ENCODE data around the gene AIMP2. TPM values are rescaled to one million over a fixed set of nuclear protein-coding genes. Genes with fewer than 3 reads are reported as not detected.

Gene AIMP2
- total RNA-seq, 1 experiment from 2014 or later: 65.1 TPM

DNA sequence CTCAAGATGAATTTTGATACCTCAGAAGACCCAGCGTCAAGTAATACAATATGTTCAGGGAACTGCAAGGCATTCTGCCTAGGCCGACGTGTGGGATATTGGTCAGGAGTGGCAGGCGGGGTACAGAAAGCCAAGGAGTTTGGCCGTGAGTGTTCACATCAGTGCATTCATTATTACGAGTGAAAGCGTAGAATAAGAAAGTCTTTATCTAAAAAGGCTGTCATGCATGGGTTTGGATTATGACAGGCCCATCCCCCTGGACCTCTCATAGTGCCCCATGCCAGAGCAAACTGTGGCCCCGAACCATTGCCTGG lies 7.5 kb downstream of the AIMP2 start:
- intact Hi-C loops (cut with micrococcal nuclease; ENCODE audit: unreplicated experiment): no loop called here
- H3K9me3 ChIP-seq (ENCODE audit: insufficient read depth, low read depth): no peaks in the 10 kb centered on the region
- CTCF ChIA-PET: interaction anchor here (0.7 kb wide), 1 partner anchor 151 kb away, joined by 5 read pairs; no protein-coding TSS in a partner anchor
- POLR2A ChIA-PET (ENCODE audit: unreplicated experiment): no interaction called here
- H3K9me2 ChIP-seq (ENCODE audit: insufficient read depth): no peaks in the 10 kb centered on the region
- no peak overlapping the region for H2AFZ ChIP-seq
- H3K27me3 ChIP-seq (ENCODE audit: insufficient read depth, low read depth): no peaks in the 10 kb centered on the region
- peaks cover 58% of the 10 kb centered on the region for H3K79me2 ChIP-seq (ENCODE audit: low read depth)
- TF ChIP-seq EZH2 (IDR thresholded peaks at IDR 0.05; ENCODE audit: low read depth): no peak
- TF ChIP-seq, protein P1, sequence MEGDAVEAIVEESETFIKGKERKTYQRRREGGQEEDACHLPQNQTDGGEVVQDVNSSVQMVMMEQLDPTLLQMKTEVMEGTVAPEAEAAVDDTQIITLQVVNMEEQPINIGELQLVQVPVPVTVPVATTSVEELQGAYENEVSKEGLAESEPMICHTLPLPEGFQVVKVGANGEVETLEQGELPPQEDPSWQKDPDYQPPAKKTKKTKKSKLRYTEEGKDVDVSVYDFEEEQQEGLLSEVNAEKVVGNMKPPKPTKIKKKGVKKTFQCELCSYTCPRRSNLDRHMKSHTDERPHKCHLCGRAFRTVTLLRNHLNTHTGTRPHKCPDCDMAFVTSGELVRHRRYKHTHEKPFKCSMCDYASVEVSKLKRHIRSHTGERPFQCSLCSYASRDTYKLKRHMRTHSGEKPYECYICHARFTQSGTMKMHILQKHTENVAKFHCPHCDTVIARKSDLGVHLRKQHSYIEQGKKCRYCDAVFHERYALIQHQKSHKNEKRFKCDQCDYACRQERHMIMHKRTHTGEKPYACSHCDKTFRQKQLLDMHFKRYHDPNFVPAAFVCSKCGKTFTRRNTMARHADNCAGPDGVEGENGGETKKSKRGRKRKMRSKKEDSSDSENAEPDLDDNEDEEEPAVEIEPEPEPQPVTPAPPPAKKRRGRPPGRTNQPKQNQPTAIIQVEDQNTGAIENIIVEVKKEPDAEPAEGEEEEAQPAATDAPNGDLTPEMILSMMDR (conservative IDR thresholded peaks at IDR 0.05): no peak
- peaks cover 73% of the 10 kb centered on the region for H3K36me3 ChIP-seq (ENCODE audit: low read depth)
- peaks cover 56% of the 10 kb centered on the region for H3F3A ChIP-seq (ENCODE audit: insufficient read depth, low read depth)
- H3K4me2 ChIP-seq: 0 out of 2 replicates have a peak overlapping the region, but pooled peaks have one; percentile 32
- H3K4me1 ChIP-seq (replicated peaks; ENCODE audit: insufficient read depth): peaks cover 35% of the 10 kb centered on the region
- peak overlapping the region; percentile 90 for H3K27ac ChIP-seq
- DNase-seq: no peak
- H3K4me3 ChIP-seq: no peak overlapping the region
- peaks cover 5% of the 10 kb centered on the region; the same call in 1 of the 2 replicates for H4K20me1 ChIP-seq (ENCODE audit: insufficient read depth)
- no TSS peak for BruUV-seq (replicated peaks)

DNA sequence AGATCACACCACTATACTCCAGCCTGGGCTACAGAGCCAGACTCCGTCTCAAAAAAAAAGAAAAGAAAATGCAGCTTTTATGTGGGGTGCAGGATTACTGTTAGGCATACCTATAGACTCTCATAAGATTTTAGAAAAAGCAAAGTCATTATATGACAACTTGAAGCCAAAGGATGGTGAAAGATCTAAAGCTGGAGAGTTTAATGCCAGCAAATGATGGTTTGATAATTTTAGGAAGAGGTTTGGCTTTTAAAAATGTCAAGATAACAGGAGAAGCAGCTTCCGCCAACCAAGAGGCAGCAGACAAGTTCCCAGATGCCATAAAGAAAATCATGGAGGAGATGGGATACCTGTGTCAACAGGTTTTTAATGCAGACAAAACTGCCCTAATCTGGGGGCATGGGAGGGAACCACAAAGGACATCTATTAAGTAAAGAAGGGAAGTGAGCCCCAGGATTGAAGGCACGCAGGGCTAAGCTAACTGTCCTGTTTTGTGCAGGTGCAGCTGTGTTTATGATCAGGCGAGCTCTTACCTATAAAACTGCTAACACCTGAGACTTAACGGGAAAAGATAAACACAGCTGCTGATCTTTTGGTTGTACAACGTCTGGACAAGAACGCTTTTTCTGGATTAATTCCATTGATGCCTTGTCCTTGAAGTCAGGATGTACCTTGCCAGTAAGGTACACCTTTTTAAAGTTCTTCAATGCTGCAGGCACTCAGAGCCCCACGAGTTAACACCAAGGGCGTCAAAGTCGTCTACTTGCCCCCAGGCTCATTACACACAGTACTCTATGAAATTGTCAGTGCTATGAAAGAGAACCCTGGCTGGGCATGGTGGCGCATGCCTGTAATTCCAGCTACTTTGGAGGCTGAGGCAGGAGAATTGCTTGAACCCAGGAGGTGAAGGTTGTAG lies 11.6 kb downstream of the AIMP2 start:
- POLR2A ChIA-PET (ENCODE audit: unreplicated experiment): no interaction called here

DNA sequence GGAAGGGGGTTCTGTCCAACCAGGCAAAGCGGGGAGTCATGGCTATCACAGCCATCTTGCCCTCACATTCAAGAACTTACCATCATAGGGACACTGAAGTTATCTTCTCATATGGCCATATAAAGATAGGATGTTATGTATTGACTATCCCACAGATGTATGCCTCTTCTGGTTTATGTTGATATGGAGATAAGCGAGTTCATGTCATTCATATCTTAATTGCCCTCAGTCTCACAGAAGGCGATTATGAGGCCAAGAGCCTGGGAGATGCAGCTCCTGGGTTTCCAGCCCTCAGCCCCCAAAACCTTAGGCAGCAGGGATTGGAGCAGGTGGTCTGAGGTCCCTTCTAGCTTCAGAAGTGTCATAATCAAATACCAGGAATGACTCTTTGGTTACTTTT lies 13.6 kb downstream of the AIMP2 start:
- H3K4me3 ChIP-seq: no peak overlapping the region
- no peak overlapping the region for H2AFZ ChIP-seq
- no peak overlapping the region for H3K27ac ChIP-seq
- no peaks in the 10 kb centered on the region for H3K9me2 ChIP-seq (ENCODE audit: insufficient read depth)
- no peak for DNase-seq
- H3K4me2 ChIP-seq: no peak overlapping the region
- BruUV-seq (replicated peaks): no TSS peak
- H3K36me3 ChIP-seq (ENCODE audit: low read depth): peaks cover 85% of the 10 kb centered on the region
- H3K27me3 ChIP-seq (ENCODE audit: insufficient read depth, low read depth): no peaks in the 10 kb centered on the region
- ChIA-PET CTCF (interaction anchor here (1.1 kb wide), 1 partner anchor 25 kb away, joined by 3 read pairs; no protein-coding TSS in a partner anchor), POLR2A (ENCODE audit: unreplicated experiment) (interaction anchor here (0.6 kb wide), 1 partner anchor 15 kb away, joined by 4 read pairs; no protein-coding TSS in a partner anchor)
- H3K4me1 ChIP-seq (replicated peaks; ENCODE audit: insufficient read depth): peaks cover 22% of the 10 kb centered on the region
- peaks cover 21% of the 10 kb centered on the region for H3K79me2 ChIP-seq (ENCODE audit: low read depth)
- peaks cover 11% of the 10 kb centered on the region; the same call in 1 of the 2 replicates for H4K20me1 ChIP-seq (ENCODE audit: insufficient read depth)
- peaks cover 63% of the 10 kb centered on the region for H3F3A ChIP-seq (ENCODE audit: insufficient read depth, low read depth)
- H3K9me3 ChIP-seq (ENCODE audit: insufficient read depth, low read depth): no peaks in the 10 kb centered on the region
- intact Hi-C loops (cut with micrococcal nuclease; ENCODE audit: unreplicated experiment): no loop called here
- no peak for TF ChIP-seq EZH2 (IDR thresholded peaks at IDR 0.05; ENCODE audit: low read depth)
- TF ChIP-seq, protein P1 (conservative IDR thresholded peaks at IDR 0.05): no peak

More for the DNA sequence above, 11.6 kb downstream of the AIMP2 start:
- Histone ChIP-seq H2AFZ (no peak overlapping the region), H3K9me3 (ENCODE audit: insufficient read depth, low read depth) (no peaks in the 10 kb centered on the region), H3F3A (ENCODE audit: insufficient read depth, low read depth) (peaks cover 60% of the 10 kb centered on the region), H3K79me2 (ENCODE audit: low read depth) (peaks cover 33% of the 10 kb centered on the region), H3K9me2 (ENCODE audit: insufficient read depth) (no peaks in the 10 kb centered on the region), H3K4me2 (no peak overlapping the region), H3K4me1 (replicated peaks; ENCODE audit: insufficient read depth) (peaks cover 31% of the 10 kb centered on the region), H4K20me1 (ENCODE audit: insufficient read depth) (peaks cover 11% of the 10 kb centered on the region; the same call in 1 of the 2 replicates), H3K36me3 (ENCODE audit: low read depth) (peaks cover 79% of the 10 kb centered on the region), H3K4me3 (no peak overlapping the region), H3K27me3 (ENCODE audit: insufficient read depth, low read depth) (no peaks in the 10 kb centered on the region), H3K27ac (peak overlapping the region; percentile 16; the same call in 1 of the 2 replicates)
- DNase-seq: no peak
- TF ChIP-seq EZH2 (IDR thresholded peaks at IDR 0.05; ENCODE audit: low read depth): no peak
- TF ChIP-seq, protein P1 (conservative IDR thresholded peaks at IDR 0.05): no peak
- BruUV-seq (replicated peaks): no TSS peak
- CTCF ChIA-PET: no interaction called here
- intact Hi-C loops (cut with micrococcal nuclease; ENCODE audit: unreplicated experiment): no loop called here
